Hematopoietic multipotent progenitor cell treated with erythropoietin and hydrocortisone succinate and interleukin-3 and kit ligand, for 8 days (in vitro differentiated cells): ENCODE results near the gene PEX13.

Experiments
- DNase-seq: peaks from one replicate; pipeline ENCODE4 v3.0.0-alpha.2; 2015

The PEX13 gene

DNA sequence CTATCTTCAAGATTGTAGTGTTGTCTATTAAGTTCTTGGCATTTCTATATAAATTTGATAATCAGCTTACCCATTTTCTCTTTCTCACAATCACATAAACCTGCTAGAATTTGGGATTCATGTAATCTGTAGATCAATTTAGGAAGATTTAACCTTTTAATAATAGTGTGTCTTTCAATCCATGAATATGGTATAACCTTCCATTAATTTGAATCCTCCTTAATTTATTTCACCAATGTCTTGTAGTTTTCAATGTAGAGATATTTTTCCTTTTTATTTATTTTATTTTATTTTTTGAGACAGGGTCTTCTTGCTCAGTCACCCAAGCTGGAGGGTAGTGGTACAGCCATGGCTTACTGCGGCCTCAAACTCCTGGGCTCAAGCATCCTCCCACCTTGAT is 68.4 kb downstream of the PEX13 start:
- DNase-seq: no peak

DNA sequence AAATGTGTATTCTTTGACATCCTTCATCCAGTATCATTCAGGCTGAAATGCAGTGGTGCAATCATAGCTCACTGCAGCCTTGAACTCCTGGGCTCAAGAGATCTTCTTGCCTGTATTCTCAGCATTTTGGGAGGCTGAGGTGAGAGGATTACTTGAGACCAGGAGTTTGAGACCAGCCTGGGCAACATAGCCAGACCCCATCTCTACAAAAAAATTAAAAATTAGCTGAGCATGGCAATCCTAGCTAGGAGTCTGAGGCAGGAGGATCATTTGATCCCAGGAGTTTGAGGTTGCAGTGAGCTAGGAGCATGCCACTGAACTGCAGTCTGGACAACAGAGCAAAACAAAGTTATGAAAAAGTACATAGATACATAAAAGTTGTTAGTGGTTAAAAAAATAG is 72.3 kb downstream of the PEX13 start:
- no peak for DNase-seq

DNA sequence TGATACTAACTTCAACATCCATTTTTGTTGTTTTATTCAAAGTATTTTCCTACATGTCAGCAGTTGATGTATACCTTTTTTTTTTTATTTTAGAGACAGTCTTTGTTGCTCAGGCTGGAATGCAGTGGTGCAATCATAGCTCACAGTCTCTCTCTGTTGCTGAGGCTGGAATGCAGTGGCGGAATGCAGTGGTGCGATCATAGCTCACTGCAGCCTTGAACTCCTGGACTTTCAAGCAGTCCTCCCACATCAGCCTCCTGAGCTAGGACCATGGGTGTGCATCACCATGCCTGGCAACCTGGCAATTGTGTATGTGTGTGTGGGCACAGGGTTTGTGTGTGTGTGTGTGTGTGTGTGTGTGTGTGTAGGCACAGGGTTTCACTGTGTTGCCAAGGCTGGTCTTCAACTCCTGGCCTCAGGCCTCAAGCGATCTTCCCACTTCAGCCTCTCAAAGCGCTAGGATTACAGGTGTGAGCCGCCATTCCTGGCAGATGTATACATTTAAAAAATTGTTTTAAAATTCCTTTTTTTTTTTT is 72.9 kb downstream of the PEX13 start:
- no peak for DNase-seq

DNA sequence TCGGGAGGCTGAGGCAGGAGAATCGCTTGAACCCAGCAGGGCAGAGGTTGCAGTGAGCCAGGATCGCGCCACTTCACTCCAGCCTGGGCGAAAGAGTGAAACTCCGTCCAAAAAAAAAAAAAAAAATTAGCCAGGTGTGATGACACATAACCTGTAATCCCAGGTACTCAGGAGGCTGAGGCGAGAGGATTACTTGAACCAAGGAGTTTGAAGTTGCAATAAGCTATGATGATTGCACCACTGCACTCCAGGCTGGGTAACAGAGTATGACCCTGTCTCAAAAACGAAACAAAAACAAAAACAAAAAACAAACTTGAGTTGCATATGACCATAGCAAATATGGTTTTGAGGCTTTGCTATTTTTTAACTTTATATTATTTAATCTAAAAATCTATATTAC is 74.0 kb downstream of the PEX13 start:
- no peak for DNase-seq

DNA sequence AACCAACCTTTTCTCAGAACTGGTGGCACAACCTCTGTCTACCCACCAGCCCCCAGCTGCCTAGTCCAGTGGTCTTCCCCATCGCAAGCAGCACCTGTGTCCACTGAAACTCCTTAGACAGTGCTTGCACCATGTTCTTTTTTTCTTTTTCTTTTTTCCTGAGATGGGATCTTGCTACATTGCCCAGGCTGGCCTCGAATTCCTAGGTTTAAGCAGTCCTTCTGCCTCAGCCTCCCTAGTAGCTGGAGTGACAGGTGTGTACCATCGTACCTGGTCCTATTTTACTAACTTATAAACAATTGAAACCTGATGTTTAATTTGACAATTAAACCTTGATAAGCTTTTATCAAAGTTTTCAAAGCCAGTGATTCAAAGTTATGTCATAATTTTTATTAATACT is 78.9 kb downstream of the PEX13 start:
- no peak for DNase-seq

DNA sequence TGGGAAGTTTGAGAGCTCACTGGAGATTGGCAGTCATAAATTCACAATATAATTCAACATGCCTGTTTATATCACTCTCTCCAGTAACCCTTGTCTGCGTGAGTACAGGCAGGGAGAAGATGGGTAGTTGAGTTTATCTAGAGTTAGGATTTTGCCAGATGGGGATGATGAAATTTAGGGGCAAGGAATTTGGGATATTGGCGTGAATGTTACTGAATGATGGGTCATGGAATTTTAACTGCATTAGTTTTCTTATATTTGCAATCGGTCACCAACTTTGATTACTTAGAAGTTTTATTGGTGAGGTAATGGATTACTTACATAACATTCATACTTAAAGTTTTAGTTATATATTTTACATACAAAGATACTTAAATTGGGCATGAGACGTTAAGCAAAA is 83.3 kb downstream of the PEX13 start:
- DNase-seq: no peak
